Suprapubic skin (tissue), 4 donors: ENCODE data around the gene PPIH.

Experiments used
- CTCF ChIP-seq, 2 donors: fragments of 200-600 bp in 1 of 2; fragments of 450-650 bp in 1 of 2; sonication (generic) in 1 of 2; IDR thresholded peaks; one replicate each; pipeline ENCODE4 v1.5.1; 2016 to 2019; ENCODE audit warnings: antibody characterized with exemption in 2 of 2, mild to moderate bottlenecking in 1 of 2, moderate library complexity in 1 of 2
- EP300 ChIP-seq: sonication (generic); formaldehyde crosslinking; IDR thresholded peaks from one replicate; pipeline ENCODE4 v1.6.1; 2017; ENCODE audit warnings: antibody characterized with exemption
- POLR2A ChIP-seq, 2 donors: fragments of 450-650 bp; IDR thresholded peaks; one replicate each; pipeline ENCODE4 v1.6.1; 2017; ENCODE audit warnings: antibody characterized with exemption in 2 of 2, mild to moderate bottlenecking in 2 of 2, moderate library complexity in 2 of 2
- POLR2AphosphoS5 ChIP-seq, 3 donors: sonication (generic); formaldehyde crosslinking; IDR thresholded peaks; one replicate each; pipeline ENCODE4 v1.6.1; 2017; ENCODE audit warnings: antibody characterized with exemption in 3 of 3

- TF ChIP-seq POLR2A (IDR thresholded peaks at IDR 0.05) (no peak), POLR2AphosphoS5 (IDR thresholded peaks at IDR 0.05) (no peak), CTCF (IDR thresholded peaks at IDR 0.05) (no peak), EP300 (no peak)
Observed at GRCh38 chr1:42613803-42614131, 44.5 kb upstream of the PPIH start.
